HG03196 (cell line): Measurements from ENCODE around the gene PPAN.

Source experiments
- ATAC-seq: cut with Tn5 transposase; IDR thresholded peaks from one replicate; pipeline ENCODE4 v1.9.1; 2021; ENCODE audit not compliant: unreplicated experiment

The PPAN gene

DNA sequence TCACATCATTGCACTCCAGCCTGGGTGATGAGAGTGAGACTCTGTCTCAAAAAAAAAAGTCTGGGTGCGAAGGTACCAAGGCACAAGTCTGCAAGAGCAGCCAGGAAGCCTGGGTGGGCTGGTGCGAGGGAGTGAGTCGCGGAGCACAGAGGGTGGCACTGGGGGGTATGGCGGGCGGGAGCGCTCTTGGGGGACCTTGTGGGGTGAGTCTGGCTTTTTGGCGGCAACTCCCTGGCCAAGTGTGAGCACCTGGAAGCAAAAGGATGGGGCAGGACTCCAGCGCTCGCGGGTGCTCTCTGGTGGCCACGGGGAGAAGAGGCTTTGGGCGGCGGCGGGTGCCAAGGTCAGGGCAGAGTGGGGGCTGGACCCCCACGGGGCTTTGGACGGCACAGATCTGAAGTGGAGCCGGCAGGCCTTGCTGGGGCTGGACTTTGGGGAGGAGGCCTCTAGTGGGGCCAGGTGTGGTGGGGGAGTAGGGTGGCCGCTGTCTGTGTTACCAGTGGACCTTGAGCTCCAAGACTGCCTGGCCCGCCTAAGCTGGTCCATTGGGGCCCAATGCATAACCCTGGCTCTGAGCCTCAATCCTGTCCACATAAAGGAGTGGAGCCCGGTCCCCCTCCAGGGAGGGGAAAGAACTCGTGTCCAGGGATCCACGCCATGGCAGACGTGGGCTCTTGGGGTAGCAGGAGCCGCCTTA is 6.9 kb downstream of the PPAN start:
- ATAC-seq, result no peak

- ATAC-seq, result no peak
These were observed 7.4 kb downstream of the PPAN start for GRCh38 chr19:10113592-10113963.

- ATAC-seq, result no peak
These were observed 7.9 kb downstream of the PPAN start for GRCh38 chr19:10113964-10114650.

DNA sequence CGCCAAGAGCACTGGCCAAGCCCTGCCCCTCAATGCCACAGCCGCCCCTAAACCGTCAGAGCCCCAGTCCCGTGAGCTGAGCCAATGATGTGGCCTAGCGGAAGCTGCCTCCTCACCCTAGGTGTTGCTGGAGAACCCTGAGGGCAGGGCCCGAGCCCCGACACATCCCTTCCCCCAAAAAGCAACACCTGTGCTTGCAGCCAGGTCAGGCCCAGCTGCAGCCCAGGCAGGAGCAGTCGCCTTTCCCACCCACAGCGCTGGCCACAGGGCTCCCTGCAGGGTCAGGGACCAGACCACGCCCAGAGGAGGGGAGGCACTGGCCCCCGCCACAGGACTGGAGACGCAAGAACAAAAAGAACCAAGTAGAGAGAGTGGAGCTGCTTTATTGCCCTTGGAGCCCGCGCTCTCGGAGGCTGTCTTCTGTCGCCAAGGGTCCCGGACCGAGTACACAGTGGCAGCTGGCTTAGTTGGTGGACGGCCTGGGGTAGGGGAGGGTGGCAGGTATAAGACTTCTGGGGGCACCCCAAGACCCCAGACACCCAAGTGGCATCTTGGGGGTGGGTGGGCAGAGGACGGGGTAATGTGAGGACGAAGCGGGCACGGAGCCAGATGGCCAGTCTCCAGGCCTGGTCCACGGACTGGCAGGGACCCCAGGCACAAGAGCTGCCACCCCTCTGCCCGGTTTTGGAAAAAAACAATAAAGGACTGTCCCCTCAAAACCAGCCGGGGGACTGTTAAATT is 8.7 kb downstream of the PPAN start:
- ATAC-seq, result no peak

- no peak for ATAC-seq
These were observed 9.4 kb downstream of the PPAN start for GRCh38 chr19:10115392-10116084.

DNA sequence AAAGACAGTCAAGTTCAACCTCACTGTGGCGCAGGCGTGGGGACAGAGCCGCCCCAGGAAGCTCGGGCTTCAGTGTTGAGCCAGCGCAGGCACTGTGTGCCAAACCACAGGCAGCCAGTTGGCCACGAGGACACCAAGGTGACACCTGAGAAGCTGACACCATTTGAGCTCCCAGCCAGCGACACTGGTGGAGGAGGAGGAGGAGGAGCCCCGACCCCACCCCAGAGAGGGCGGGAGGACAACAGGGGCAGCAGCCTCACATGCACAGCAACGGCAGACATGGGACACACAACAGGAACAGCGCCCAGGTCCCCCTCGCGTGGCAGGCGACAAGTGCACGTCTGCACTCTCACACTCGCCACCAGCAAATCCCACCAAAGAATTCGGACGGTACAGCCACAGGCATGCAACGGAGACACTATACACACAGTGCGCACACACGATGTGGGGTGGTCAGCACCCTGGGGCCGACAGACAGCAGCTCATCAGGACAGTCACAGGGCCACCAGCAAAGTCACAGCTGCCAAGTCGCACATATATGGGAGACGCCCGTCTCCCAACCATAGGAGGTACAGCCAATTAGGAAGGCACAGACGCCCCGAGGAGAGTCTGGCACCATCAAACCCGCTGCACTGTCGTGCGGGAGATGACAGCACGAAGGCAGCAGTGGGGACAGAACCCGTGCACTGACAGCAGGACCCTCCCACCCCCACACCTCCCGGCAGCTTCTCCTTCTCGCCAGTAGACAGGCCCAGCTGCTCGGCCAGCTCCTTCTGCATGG is 10.1 kb downstream of the PPAN start:
- no peak for ATAC-seq

GRCh38 chr19:10116866-10117616 is 10.9 kb downstream of the PPAN start:
- ATAC-seq, result no peak

- no peak for ATAC-seq
These were observed 12.8 kb downstream of the PPAN start for GRCh38 chr19:10118960-10119359.

DNA sequence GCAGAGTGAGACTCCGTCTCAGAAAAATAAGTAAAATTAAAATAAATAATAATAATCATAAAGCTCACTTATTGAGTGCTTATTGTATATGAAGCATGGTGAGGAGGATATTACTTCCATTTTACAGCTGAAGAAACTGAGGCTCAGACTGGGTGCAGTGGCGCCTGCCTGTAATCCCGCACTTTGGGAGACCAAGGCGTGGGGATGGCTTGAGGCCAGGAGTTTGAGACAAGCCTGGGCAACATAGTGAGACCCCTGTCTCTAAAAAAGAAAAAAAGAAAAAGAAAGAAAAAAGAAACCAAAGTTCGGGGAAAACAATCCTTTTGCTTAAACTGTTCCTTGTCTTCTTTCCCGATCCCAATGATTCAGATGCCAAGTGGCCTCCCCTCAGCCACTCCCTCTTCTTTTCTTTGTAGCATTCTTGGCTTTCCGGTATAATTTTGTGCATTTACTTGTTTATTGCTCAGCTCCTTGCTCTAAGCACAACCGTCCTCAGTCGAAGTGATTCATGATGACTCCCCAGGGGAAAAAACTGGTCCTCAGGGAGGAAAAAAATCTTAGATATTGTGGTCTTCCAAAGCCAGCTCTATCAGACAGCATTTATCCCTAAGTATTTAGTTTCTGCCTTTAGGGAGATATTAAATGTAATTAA is 14.5 kb downstream of the PPAN start:
- ATAC-seq, result no peak

- no peak for ATAC-seq
These were observed 15.9 kb downstream of the PPAN start for GRCh38 chr19:10122045-10122444.

DNA sequence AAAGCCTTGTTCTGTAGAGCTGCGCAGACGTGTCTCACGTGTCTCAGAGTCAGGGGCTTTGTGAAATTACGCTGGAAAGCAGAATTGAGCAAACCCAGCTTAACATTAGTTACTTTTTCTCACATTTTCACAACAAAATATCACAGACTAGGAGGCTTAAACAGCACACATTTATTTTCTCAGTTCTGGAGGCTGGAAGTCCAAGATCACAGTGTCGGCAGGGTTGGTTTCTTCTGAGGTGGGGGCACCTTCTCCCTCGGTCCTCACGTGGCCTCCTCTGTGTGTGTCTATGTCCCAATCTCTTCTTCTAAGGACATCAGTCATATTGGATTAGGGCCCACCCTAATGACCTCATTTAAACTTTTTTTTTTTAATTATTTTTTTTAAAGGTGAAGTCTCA is 18.3 kb downstream of the PPAN start:
- no peak for ATAC-seq

DNA sequence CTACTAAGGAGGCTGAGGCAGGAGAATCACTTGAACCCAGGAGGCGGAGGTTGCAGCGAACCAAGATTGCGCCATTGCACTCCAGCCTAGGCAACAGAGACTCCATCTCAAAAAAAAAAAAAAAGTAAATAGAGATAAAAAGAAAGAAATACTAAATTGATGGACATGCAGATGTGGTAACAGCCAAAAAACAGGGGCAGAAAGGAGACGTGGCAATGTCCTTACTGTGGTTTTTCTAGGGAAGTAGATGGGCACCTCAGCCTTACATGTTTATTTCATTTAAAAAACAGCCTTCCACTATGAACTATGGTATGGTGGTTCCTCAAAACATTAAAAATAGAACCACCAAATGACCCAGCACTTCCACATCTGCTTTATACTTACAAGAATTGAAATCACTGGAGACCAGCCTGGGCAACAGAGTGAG is 20.1 kb downstream of the PPAN start:
- no peak for ATAC-seq

DNA sequence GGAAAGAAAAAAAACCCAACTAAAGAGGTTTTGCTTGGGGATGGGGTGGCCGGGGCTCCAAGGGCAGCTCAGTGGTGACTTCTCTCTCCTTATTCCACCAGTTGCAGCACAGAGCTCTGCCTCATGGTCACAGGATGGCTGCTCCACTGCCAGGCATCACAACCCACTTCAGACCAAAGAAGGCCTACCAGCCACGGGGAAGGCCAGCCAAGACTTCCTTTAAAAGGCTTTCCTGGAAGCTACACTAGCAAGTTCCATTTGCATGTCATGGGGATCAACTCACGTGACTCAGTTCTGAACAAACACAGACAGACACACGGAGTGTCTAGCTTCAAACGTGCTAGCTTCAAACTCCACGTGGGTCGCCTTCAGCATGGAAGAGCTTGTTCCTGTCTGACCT is 26.7 kb downstream of the PPAN start:
- no peak for ATAC-seq

GRCh38 chr19:10133596-10133995 is 27.4 kb downstream of the PPAN start:
- ATAC-seq, result no peak

DNA sequence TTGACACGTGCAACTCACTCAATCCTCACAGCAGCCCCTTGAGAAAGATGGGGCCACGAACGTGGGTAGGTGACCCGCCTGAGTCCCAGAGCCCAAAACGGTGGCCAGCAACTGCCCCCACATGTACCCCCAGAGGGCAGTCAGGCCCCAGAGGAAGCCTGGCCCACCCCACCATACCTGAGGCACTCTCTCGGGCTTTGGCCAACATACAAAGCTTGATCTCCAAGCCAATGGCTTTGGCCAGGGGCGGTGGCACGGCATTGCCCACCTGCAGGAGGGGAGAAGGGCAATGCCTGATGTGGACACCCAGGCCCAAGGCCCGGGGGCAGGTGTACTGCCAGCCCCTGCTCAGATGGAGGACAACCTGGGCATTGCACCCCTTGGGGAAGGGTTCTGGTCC is 27.9 kb downstream of the PPAN start:
- ATAC-seq, result no peak

- ATAC-seq, result no peak
These were observed 29.6 kb downstream of the PPAN start for GRCh38 chr19:10135551-10136334.

DNA sequence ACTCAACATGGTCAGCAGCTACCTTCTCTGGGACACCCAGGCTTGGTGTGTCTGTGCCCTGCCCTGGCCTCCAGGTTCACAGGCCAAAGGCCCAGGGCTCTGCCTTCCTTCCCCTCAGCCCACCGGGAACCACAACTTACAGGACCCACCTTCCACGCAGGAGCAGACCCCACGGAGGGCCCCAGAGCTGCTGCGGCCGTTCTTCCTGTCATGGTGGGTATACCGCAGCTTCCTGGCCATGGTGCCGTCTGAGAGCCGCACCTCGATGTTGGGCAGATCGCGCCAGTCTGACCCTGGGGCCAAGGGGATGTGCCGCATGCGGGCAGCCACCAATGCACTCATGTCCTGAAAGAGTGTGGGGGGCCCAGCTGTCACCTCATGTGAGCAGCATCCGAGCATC is 30.8 kb downstream of the PPAN start:
- no peak for ATAC-seq

DNA sequence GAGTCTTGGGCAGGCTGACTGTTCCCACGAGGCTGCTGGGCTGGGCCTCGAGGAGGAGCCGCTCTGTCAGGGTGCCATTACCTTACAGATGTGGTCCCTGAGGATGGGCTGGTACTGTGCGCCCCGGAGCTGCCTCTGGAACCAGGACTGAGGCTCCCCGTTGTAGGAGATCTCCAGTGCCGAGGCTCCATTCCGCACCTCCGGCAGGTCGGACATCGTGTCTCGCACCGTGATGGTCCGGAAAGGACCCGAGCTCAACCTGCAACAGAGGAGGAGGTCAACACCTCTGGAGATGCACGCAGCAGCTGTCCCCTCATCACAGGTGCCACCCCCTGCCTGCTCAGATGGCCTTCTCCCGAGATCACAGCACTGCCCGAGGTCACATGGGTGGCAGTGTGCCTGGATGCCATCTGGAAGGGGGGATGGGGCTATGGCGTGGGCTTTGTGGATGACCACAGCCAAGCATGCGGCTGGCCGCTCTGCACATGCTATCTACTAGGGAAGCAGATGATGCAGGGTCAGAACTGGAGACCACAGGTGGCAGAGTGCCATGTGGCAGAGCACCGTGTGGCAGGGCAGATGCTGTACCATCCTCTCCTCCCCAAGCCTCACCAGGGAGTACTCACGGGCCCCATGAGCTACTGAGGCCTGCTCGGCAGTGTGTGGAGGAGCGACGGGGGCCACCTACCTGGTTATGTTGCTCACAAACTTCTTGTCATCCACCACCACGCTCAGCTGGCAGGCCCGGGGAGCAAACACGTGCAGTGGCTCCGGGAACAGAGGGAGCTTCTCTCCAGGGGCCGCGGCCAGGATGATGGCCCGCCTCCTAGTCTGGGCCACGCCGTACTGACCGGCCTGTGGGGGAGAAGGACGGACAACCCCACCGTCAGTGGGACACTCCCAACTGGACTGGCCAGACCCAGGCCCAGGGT is 31.9 kb downstream of the PPAN start:
- ATAC-seq, result no peak
